GM12878 (cell line): ENCODE results near the gene DHX32. TPM values are rescaled to one million over a fixed set of nuclear protein-coding genes. Genes with fewer than 3 reads are reported as not detected.

Experiments used
- ATAC-seq: fragments of 200-7000 bp; cut with Tn5 transposase; 3 replicates; pipeline ENCODE4 v1.9.1; 2020; ENCODE audit warnings: mild to moderate bottlenecking, moderate library complexity
- BruUV-seq: library from RNA; stranded (reverse); fragments of 400-500 nt; replicated peaks from 2 replicates; lab custom pipeline; 2021; lab: Mats Ljungman, UMichigan
- CTCF ChIA-PET: fragments of 300-600 bp; sonication (Branson Sonifier 250); formaldehyde crosslinking; extraction: SDS; loops from one replicate; lab custom pipeline; 2021; ENCODE audit warnings: inconsistent platforms; lab: Yijun Ruan, JAX
- POLR2A ChIA-PET: fragments of 350-600 bp; formaldehyde crosslinking; extraction: SDS; loops from one replicate; lab custom pipeline; 2021; ENCODE audit warnings: inconsistent platforms; lab: Charles Lee
- RAD21 ChIA-PET: fragments of 300-600 bp; sonication (Branson Sonifier 250); formaldehyde crosslinking; loops from one replicate; lab custom pipeline; 2023; ENCODE audit warnings: antibody characterized with exemption; ENCODE audit not compliant: unreplicated experiment; lab: Charles Lee
- SMC1A ChIA-PET: fragments of 300-600 bp; sonication (Branson Sonifier 250); formaldehyde crosslinking; loops from one replicate; lab custom pipeline; 2023; ENCODE audit not compliant: unreplicated experiment, uncharacterized antibody; lab: Charles Lee
- DNase-seq: peaks from one replicate; pipeline ENCODE4 v3.0.0-alpha.2; 2011; ENCODE audit warnings: low read depth, low spot score
- FAIRE-seq: peaks from 3 replicates; lab custom pipeline; 2011; peaks lifted over from hg19 to GRCh38; lab: Jason Lieb, UNC
- H2AFZ ChIP-seq: 2 replicates; pipeline ENCODE4 v1.6.0; 2011; ENCODE audit warnings: low read depth, low read length, control low read depth; ENCODE audit not compliant: control insufficient read depth
- H3K27ac ChIP-seq: 2 replicates; pipeline ENCODE4 v1.5.1; 2011; ENCODE audit warnings: control low read depth; ENCODE audit not compliant: control insufficient read depth, insufficient read depth
- H3K27me3 ChIP-seq, 2 experiments: replicated peaks in 1 of 2; 2 replicates each; pipeline versions ENCODE4 v1.6.0 to v1.6.1; 2011; ENCODE audit warnings: low read length in 1 of 2; ENCODE audit not compliant: control insufficient read depth in 2 of 2, insufficient read depth in 2 of 2
- H3K36me3 ChIP-seq, 2 experiments: 2 replicates each; pipeline ENCODE4 v1.5.1; 2011; ENCODE audit warnings: low read length in 1 of 2; ENCODE audit not compliant: control insufficient read depth in 2 of 2, insufficient read depth in 2 of 2
- H3K4me1 ChIP-seq: 2 replicates; pipeline ENCODE4 v1.6.1; 2011; ENCODE audit warnings: mild to moderate bottlenecking, low read length, moderate library complexity, mixed read lengths; ENCODE audit not compliant: control insufficient read depth, insufficient read depth
- H3K4me2 ChIP-seq: 2 replicates; pipeline ENCODE4 v1.6.0; 2011; ENCODE audit warnings: control low read depth; ENCODE audit not compliant: control insufficient read depth, insufficient read depth
- H3K4me3 ChIP-seq: fragments of 200-600 bp; sonication (generic); 2 replicates; pipeline ENCODE4 v1.5.1; 2016
- H3K79me2 ChIP-seq: 2 replicates; pipeline ENCODE4 v1.6.0; 2011; ENCODE audit warnings: low read length; ENCODE audit not compliant: control insufficient read depth, insufficient read depth
- H3K9ac ChIP-seq: 2 replicates; pipeline ENCODE4 v1.8.0; 2011; ENCODE audit warnings: low read length, control low read depth, mixed read lengths; ENCODE audit not compliant: control insufficient read depth, insufficient read depth
- H3K9me3 ChIP-seq: replicated peaks from 3 replicates; pipeline ENCODE4 v1.5.1; 2011; ENCODE audit warnings: mild to moderate bottlenecking, low read length; ENCODE audit not compliant: control insufficient read depth, insufficient read depth
- H4K20me1 ChIP-seq: 2 replicates; pipeline ENCODE4 v1.6.0; 2011; ENCODE audit not compliant: control insufficient read depth, insufficient read depth
- BCLAF1 ChIP-seq: fragments of 450-650 bp; IDR thresholded peaks from 2 replicates; pipeline ENCODE4 v1.6.1; 2017; ENCODE audit warnings: antibody characterized with exemption, mild to moderate bottlenecking, moderate library complexity
- CHD2 ChIP-seq: IDR thresholded peaks from 2 replicates; pipeline ENCODE4 v1.6.1; 2011; ENCODE audit warnings: low read depth, low read length, improper control_type of control experiment, borderline replicate concordance
- E4F1 ChIP-seq: fragments of 450-650 bp; IDR thresholded peaks from 2 replicates; pipeline ENCODE4 v1.6.1; 2018; ENCODE audit warnings: borderline replicate concordance, mild to moderate bottlenecking; ENCODE audit not compliant: partially characterized antibody
- EP300 ChIP-seq, 2 experiments: fragments of 150-350 bp in 1 of 2; IDR thresholded peaks; 2 replicates each; pipeline ENCODE4 v1.6.1; 2011 to 2012; ENCODE audit warnings: low read depth in 2 of 2, low read length in 2 of 2, borderline replicate concordance in 1 of 2, improper control_type of control experiment in 1 of 2, inconsistent platforms in 1 of 2; ENCODE audit not compliant: control insufficient read depth in 1 of 2
- FOXK2 ChIP-seq: fragments of 450-650 bp; IDR thresholded peaks from 2 replicates; pipeline ENCODE4 v1.6.1; 2017; ENCODE audit warnings: mild to moderate bottlenecking, moderate library complexity
- MEF2A ChIP-seq: IDR thresholded peaks from 2 replicates; pipeline ENCODE4 v1.6.1; 2011; ENCODE audit warnings: low read depth, mild to moderate bottlenecking, low read length, moderate library complexity; ENCODE audit not compliant: insufficient read depth
- MYC ChIP-seq: IDR thresholded peaks from 2 replicates; pipeline ENCODE4 v1.6.1; 2011; ENCODE audit warnings: mild to moderate bottlenecking, low read length, moderate library complexity, inconsistent platforms; ENCODE audit not compliant: insufficient read depth, insufficient replicate concordance, insufficient read length, severe bottlenecking
- RAD51 ChIP-seq: fragments of 450-650 bp; IDR thresholded peaks from 2 replicates; pipeline ENCODE4 v1.6.1; 2016; ENCODE audit warnings: moderate library complexity, mild to moderate bottlenecking, inconsistent platforms
- RCOR1 ChIP-seq: conservative IDR thresholded peaks from 2 replicates; pipeline ENCODE4 v1.6.1; 2012; ENCODE audit warnings: low read depth, low read length, improper control_type of control experiment
- TARDBP ChIP-seq: IDR thresholded peaks from 2 replicates; pipeline ENCODE4 v1.6.1; 2016; ENCODE audit warnings: borderline replicate concordance
- TBL1XR1 ChIP-seq: IDR thresholded peaks from 2 replicates; pipeline ENCODE4 v1.6.1; 2012; ENCODE audit warnings: low read depth, low read length, improper control_type of control experiment
- ZBTB11 ChIP-seq: fragments of 450-650 bp; formaldehyde crosslinking; IDR thresholded peaks from 2 replicates; pipeline ENCODE4 v1.5.0; 2022; ENCODE audit warnings: mild to moderate bottlenecking, missing genetic modification characterization
- ZNF622 ChIP-seq: fragments of 450-650 bp; IDR thresholded peaks from 2 replicates; pipeline ENCODE4 v1.6.1; 2017; ENCODE audit warnings: mild to moderate bottlenecking, inconsistent platforms
- WGBS: methylation state at CpG from one replicate; pipeline ENCODE4 v1.1.6; 2016; ENCODE audit warnings: low lambda C conversion rate; ENCODE audit not compliant: insufficient replicate concordance, insufficient coverage; ENCODE audit errors: missing lambda C conversion rate; 5-methylcytosine and 5-hydroxymethylcytosine counted together
- in situ Hi-C: fragments of 300-500 bp; cut with MboI; formaldehyde crosslinking; loops from 9 replicates; pipeline ENCODE4 v1.14.3; 2018; ENCODE audit warnings: mixed read lengths
- intact Hi-C: fragments of 100-400 bp; cut with micrococcal nuclease; formaldehyde crosslinking; loops from one replicate; pipeline ENCODE4 v1.14.2; 2022; ENCODE audit not compliant: unreplicated experiment
- polyA plus RNA-seq, 11 experiments: library from polyadenylated mRNA; depleted of rRNA in 4 of 11; unstranded in 6 of 11; stranded (reverse) in 5 of 11; fragments of >200 nt; fragmentation: Nextera tagmentation in 4 of 11; fragmentation: Illumina TruSeq in 1 of 11; extraction: Ambion mirVana in 4 of 11; extraction: Trizol in 1 of 11; gene quantifications; 1 replicate in 1 of 11; 2 replicates in 10 of 11; pipeline versions ENCODE4 v1.2.1 to v1.2.3, GENCODE V29; 2011 to 2016; ENCODE audit warnings: inconsistent platforms in 2 of 11, missing spikeins in 2 of 11, low read depth in 1 of 11
- total RNA-seq, 4 experiments: library from RNA; depleted of rRNA in 3 of 4; stranded (reverse); fragments of >200 nt in 3 of 4; fragmentation: Illumina TruSeq in 1 of 4; extraction: Trizol in 1 of 4; gene quantifications; 2 replicates each; pipeline versions ENCODE4 v1.2.1 to v1.2.3, GENCODE V29; 2013 to 2021

Gene DHX32
- total and polyA plus RNA-seq, 10 of the 15 experiments (the other 5 are each of a cell fraction or from before 2014, with no cell fraction given), result 5.4 to 21.0 (median 16.0) TPM

GRCh38 chr10:125801574-125801973 is 79.5 kb downstream of the DHX32 start (continued):
- TF ChIP-seq TBL1XR1, result no peak

GRCh38 chr10:125799451-125800182 is 81.5 kb downstream of the DHX32 start:
- ChIA-PET RAD21 (no interaction called here), CTCF (no interaction called here), SMC1A (no interaction called here), POLR2A (interaction anchor here (0.7 kb wide), 1 partner anchor 59 kb away, joined by 3 read pairs; no protein-coding TSS in a partner anchor)
- no peak for ATAC-seq
- no peak overlapping the region for H3K27ac ChIP-seq
- peaks cover 0 to 15% of the 10 kb centered on the region in 2 experiments; a peak in 3 of 4 replicates for H3K36me3 ChIP-seq
- FAIRE-seq, result no peak
- H4K20me1 ChIP-seq, result no peaks in the 10 kb centered on the region
- H3K9ac ChIP-seq, result no peak overlapping the region
- no peak overlapping the region for H2AFZ ChIP-seq
- no peak overlapping the region for H3K4me3 ChIP-seq
- H3K79me2 ChIP-seq, result no peaks in the 10 kb centered on the region
- no peak overlapping the region for H3K4me2 ChIP-seq
- no peak for DNase-seq
- in situ Hi-C loops, result no loop called here
- WGBS, result 97% methylated on average over 8 of the region's 8 CpGs
- H3K27me3 ChIP-seq, result no peaks in the 10 kb centered on the region
- no TSS peak for BruUV-seq
- intact Hi-C loops, result no loop called here
- no peaks in the 10 kb centered on the region for H3K4me1 ChIP-seq
- H3K9me3 ChIP-seq, result no peaks in the 10 kb centered on the region
- TF ChIP-seq TARDBP (no peak), BCLAF1 (no peak), ZNF622 (no peak), CHD2 (no peak), MYC (no peak), RAD51 (no peak), RCOR1 (no peak), MEF2A (no peak), E4F1 (no peak), FOXK2 (no peak), ZBTB11 (CRISPR knock-in tag) (no peak), EP300 (IDR thresholded peaks at IDR 0.05; ENCODE audit: borderline replicate concordance in 1 of 2, control insufficient read depth in 1 of 2, low read depth in 2 of 2, low read length in 2 of 2) (no peak)
